CD14-positive monocyte (primary cell): ENCODE data around the gene UBXN7. TPM values are rescaled to one million over a fixed set of nuclear protein-coding genes. Genes with fewer than 3 reads are reported as not detected.

Experiments
- DNase-seq, 3 donors: peaks; one replicate each; pipeline ENCODE4 v3.0.0-alpha.2; 2011 to 2022
- H2AFZ ChIP-seq: 2 replicates; pipeline ENCODE4 v1.6.0; 2012; ENCODE audit warnings: mild to moderate bottlenecking, low read depth, low read length, inconsistent platforms; ENCODE audit not compliant: insufficient read depth, poor library complexity, severe bottlenecking
- H3K27ac ChIP-seq, 2 donors: 1 replicate in 1 of 2; 2 replicates in 1 of 2; pipeline ENCODE4 v1.5.1; 2012 to 2013; ENCODE audit warnings: low read length in 2 of 2, control low read depth in 1 of 2, inconsistent platforms in 1 of 2, low read depth in 1 of 2, mild to moderate bottlenecking in 1 of 2
- H3K27me3 ChIP-seq, 2 donors: one replicate each; pipeline versions ENCODE4 v1.6.0 to v1.6.1; 2011 to 2013; ENCODE audit warnings: low read length in 2 of 2; ENCODE audit not compliant: control insufficient read depth in 2 of 2, insufficient read depth in 2 of 2
- H3K36me3 ChIP-seq, 2 donors: replicated peaks in 1 of 2; 1 replicate in 1 of 2; 2 replicates in 1 of 2; pipeline versions ENCODE4 v1.5.1 to v1.6.1; 2012 to 2013; ENCODE audit warnings: low read length in 2 of 2, control low read depth in 1 of 2, inconsistent platforms in 1 of 2, mild to moderate bottlenecking in 1 of 2; ENCODE audit not compliant: insufficient read depth in 2 of 2, control insufficient read depth in 1 of 2
- H3K4me1 ChIP-seq, 2 donors: 1 replicate in 1 of 2; 2 replicates in 1 of 2; pipeline versions ENCODE4 v1.5.1 to v1.6.1; 2012 to 2013; ENCODE audit warnings: low read length in 2 of 2, control low read depth in 1 of 2, inconsistent platforms in 1 of 2, mild to moderate bottlenecking in 1 of 2, moderate library complexity in 1 of 2; ENCODE audit not compliant: insufficient read depth in 2 of 2, control insufficient read depth in 1 of 2
- H3K4me2 ChIP-seq: replicated peaks from 2 replicates; pipeline ENCODE3; 2012; ENCODE audit warnings: low read length, moderate library complexity, mild to moderate bottlenecking; ENCODE audit not compliant: poor library complexity, severe bottlenecking; ENCODE audit errors: extremely low read depth
- H3K4me3 ChIP-seq, 3 experiments: fragments of 200-600 bp in 1 of 3; sonication (generic) in 1 of 3; replicated peaks in 1 of 3; 1 replicate in 2 of 3; 2 replicates in 1 of 3; pipeline ENCODE4 v1.5.1; 2011 to 2013; ENCODE audit warnings: low read length in 3 of 3, mild to moderate bottlenecking in 3 of 3, control low read depth in 2 of 3, low read depth in 2 of 3, inconsistent platforms in 1 of 3, moderate library complexity in 1 of 3
- H3K79me2 ChIP-seq: 2 replicates; pipeline ENCODE4 v1.6.0; 2012; ENCODE audit warnings: mild to moderate bottlenecking, control low read depth, inconsistent platforms, low read length, moderate library complexity; ENCODE audit not compliant: insufficient read depth
- H3K9ac ChIP-seq: 2 replicates; pipeline ENCODE4 v1.6.0; 2017; ENCODE audit warnings: low read length, mild to moderate bottlenecking; ENCODE audit not compliant: insufficient read depth, poor library complexity, severe bottlenecking
- H3K9me3 ChIP-seq, 2 donors: replicated peaks in 1 of 2; 1 replicate in 1 of 2; 2 replicates in 1 of 2; pipeline versions ENCODE4 v1.5.1 to v1.6.1; 2012 to 2013; ENCODE audit warnings: low read length in 2 of 2, control low read depth in 1 of 2; ENCODE audit not compliant: control insufficient read depth in 1 of 2, insufficient read depth in 1 of 2
- H4K20me1 ChIP-seq: 2 replicates; pipeline ENCODE4 v1.6.0; 2012; ENCODE audit warnings: mild to moderate bottlenecking, low read length, control low read depth, moderate library complexity; ENCODE audit not compliant: insufficient read depth
- H3K27ac Mint-ChIP-seq, 7 donors: one replicate each; pipeline ENCODE4 v1.8.0; 2020; ENCODE audit warnings: mild to moderate bottlenecking in 7 of 7, mixed read lengths in 7 of 7, moderate library complexity in 6 of 7, inconsistent platforms in 2 of 7
- H3K27me3 Mint-ChIP-seq, 3 donors: one replicate each; pipeline ENCODE4 v1.8.0; 2021 to 2022; ENCODE audit warnings: low read depth in 3 of 3, mild to moderate bottlenecking in 3 of 3, mixed read lengths in 3 of 3, moderate library complexity in 3 of 3, inconsistent platforms in 1 of 3
- H3K36me3 Mint-ChIP-seq, 2 donors: one replicate each; pipeline ENCODE4 v1.8.0; 2020; ENCODE audit warnings: mixed read lengths in 2 of 2, inconsistent platforms in 1 of 2, mild to moderate bottlenecking in 1 of 2
- H3K4me1 Mint-ChIP-seq: one replicate; pipeline ENCODE4 v1.8.0; 2020; ENCODE audit warnings: mild to moderate bottlenecking, mixed read lengths
- H3K4me3 Mint-ChIP-seq, 2 donors: one replicate each; pipeline ENCODE4 v1.8.0; 2020; ENCODE audit warnings: mild to moderate bottlenecking in 2 of 2, mixed read lengths in 2 of 2, moderate library complexity in 1 of 2
- H3K9me3 Mint-ChIP-seq, 7 donors: one replicate each; pipeline ENCODE4 v1.8.0; 2020 to 2022; ENCODE audit warnings: mixed read lengths in 7 of 7, mild to moderate bottlenecking in 6 of 7, moderate library complexity in 6 of 7, inconsistent platforms in 2 of 7
- WGBS: methylation state at CpG from one replicate; pipeline ENCODE4 v1.1.5; 2013; ENCODE audit warnings: missing lambda C conversion rate; ENCODE audit not compliant: insufficient coverage; 5-methylcytosine and 5-hydroxymethylcytosine counted together
- intact Hi-C, 2 donors: fragments of 100-400 bp; cut with micrococcal nuclease; formaldehyde crosslinking; loops; one replicate each; pipeline versions ENCODE4 v1.15.0 to v1.15.1; 2023
- polyA plus RNA-seq, 3 donors: library from polyadenylated mRNA; depleted of rRNA in 1 of 3; unstranded in 2 of 3; stranded (reverse) in 1 of 3; fragments of 300-500 nt in 2 of 3; fragments of >200 nt in 1 of 3; fragmentation: Illumina TruSeq in 2 of 3; gene quantifications; 1 replicate in 2 of 3; 2 replicates in 1 of 3; pipeline ENCODE4 v1.2.3, GENCODE V29; 2012 to 2021
- TF ChIP-seq, protein P1 (sequence below): fragments of 200-600 bp; IDR thresholded peaks from one replicate; pipeline ENCODE4 v1.8.0; 2022; ENCODE audit warnings: antibody characterized with exemption, mild to moderate bottlenecking

UBXN7 gene
- polyA plus RNA-seq, 3 donors = 10.5 to 15.8 (median 13.6) TPM

DNA sequence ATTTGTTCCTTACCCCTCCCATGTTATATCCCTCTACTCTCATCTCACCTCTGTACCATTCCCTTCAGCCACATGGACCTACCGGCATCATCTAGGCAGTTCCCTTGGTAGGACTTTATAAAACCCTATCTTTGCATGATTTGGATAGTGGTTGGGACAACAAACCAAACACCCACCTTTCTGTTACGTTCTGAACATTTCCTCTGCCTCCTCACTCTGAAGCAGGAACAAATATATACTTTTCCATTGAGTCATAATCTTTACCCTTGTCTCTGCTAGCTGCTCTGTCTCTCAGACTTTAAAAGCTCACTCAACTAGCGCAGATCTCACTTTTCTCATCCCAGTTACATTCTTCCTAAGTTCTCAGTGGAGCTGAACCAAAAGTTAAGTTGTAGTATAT, 17.8 kb downstream of the UBXN7 start:
- no peaks in the 10 kb centered on the region for H3K27me3 ChIP-seq
- peaks cover 78% of the 10 kb centered on the region for H4K20me1 ChIP-seq
- Mint-ChIP-seq H3K4me1 (peaks cover 54% of the 10 kb centered on the region), H3K9me3 (peaks cover 0 to 4% (median 0%) of the 10 kb centered on the region in 7 donors), H3K27ac (peak overlapping the region in 3 of 7 donors; percentile 6 to 79 (median 73)), H3K4me3 (no peak overlapping the region), H3K27me3 (no peaks in the 10 kb centered on the region), H3K36me3 (peaks cover 0 to 7% of the 10 kb centered on the region in 2 donors)
- H3K27ac ChIP-seq = no peak overlapping the region
- H3K4me2 ChIP-seq = no peak overlapping the region
- no peak for DNase-seq
- no CpG with 5 or more reads among the region's 3 CpGs for WGBS
- intact Hi-C loops = loop anchor here in 1 of 2 donors (10.0 kb wide), 1 partner anchor 100 kb away; the partner anchor contains the start of gene DYNLT2B
- peaks cover 44 to 46% of the 10 kb centered on the region in 2 donors for H3K4me1 ChIP-seq
- H3K9ac ChIP-seq = no peak overlapping the region
- TF ChIP-seq, protein P1, sequence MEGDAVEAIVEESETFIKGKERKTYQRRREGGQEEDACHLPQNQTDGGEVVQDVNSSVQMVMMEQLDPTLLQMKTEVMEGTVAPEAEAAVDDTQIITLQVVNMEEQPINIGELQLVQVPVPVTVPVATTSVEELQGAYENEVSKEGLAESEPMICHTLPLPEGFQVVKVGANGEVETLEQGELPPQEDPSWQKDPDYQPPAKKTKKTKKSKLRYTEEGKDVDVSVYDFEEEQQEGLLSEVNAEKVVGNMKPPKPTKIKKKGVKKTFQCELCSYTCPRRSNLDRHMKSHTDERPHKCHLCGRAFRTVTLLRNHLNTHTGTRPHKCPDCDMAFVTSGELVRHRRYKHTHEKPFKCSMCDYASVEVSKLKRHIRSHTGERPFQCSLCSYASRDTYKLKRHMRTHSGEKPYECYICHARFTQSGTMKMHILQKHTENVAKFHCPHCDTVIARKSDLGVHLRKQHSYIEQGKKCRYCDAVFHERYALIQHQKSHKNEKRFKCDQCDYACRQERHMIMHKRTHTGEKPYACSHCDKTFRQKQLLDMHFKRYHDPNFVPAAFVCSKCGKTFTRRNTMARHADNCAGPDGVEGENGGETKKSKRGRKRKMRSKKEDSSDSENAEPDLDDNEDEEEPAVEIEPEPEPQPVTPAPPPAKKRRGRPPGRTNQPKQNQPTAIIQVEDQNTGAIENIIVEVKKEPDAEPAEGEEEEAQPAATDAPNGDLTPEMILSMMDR = no peak
- H3K79me2 ChIP-seq = peaks cover 100% of the 10 kb centered on the region
- H2AFZ ChIP-seq = no peak overlapping the region
- no peaks in the 10 kb centered on the region for H3K36me3 ChIP-seq
- H3K9me3 ChIP-seq = no peaks in the 10 kb centered on the region
- no peak overlapping the region for H3K4me3 ChIP-seq

DNA sequence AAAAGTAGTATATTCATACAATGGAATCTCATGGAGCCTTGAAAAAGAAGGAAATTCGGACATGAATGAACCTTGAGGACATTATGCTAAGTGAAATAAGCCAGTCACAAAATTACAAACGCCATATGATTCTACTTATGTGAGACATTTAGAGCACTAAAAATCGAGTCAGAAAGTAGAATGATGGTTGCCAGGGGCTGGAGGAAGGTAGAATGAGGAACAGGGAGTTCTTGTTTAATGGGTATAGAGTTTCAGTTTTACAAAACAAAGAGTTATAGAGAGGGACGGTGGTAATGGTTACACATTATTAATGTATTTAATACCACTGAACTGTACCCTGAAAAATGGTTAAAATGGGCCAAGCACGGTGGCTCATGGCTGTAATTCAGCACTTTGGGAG, 19.5 kb downstream of the UBXN7 start:
- 80% methylated on average over 3 of the region's 5 CpGs for WGBS
- Histone ChIP-seq H3K4me3 (no peak overlapping the region), H3K36me3 (no peaks in the 10 kb centered on the region), H2AFZ (no peak overlapping the region), H3K27ac (peak overlapping the region in 1 of 2 donors; percentile 5), H3K79me2 (peaks cover 100% of the 10 kb centered on the region), H4K20me1 (peaks cover 80% of the 10 kb centered on the region), H3K27me3 (no peaks in the 10 kb centered on the region), H3K9me3 (no peaks in the 10 kb centered on the region), H3K4me2 (no peak overlapping the region), H3K4me1 (peaks cover 29 to 31% of the 10 kb centered on the region in 2 donors), H3K9ac (no peak overlapping the region)
- TF ChIP-seq, protein P1 = no peak
- peaks cover 0 to 4% (median 0%) of the 10 kb centered on the region in 7 donors for H3K9me3 Mint-ChIP-seq
- peaks cover 41% of the 10 kb centered on the region for H3K4me1 Mint-ChIP-seq
- intact Hi-C loops = loop anchor here in 1 of 2 donors (10.0 kb wide), 1 partner anchor 98 kb away; the partner anchor contains the start of gene DYNLT2B
- peaks cover 0 to 16% of the 10 kb centered on the region in 2 donors for H3K36me3 Mint-ChIP-seq
- peak in 1 of 3 donors; percentile 14 for DNase-seq
- no peak overlapping the region for H3K4me3 Mint-ChIP-seq
- peak overlapping the region in 5 of 7 donors; percentile 6 to 72 (median 32) for H3K27ac Mint-ChIP-seq
- no peaks in the 10 kb centered on the region for H3K27me3 Mint-ChIP-seq
